Upper lobe of right lung (tissue), 1 donor: ENCODE data around the gene EXOC3L2. TPM values are rescaled to one million over a fixed set of nuclear protein-coding genes. Genes with fewer than 3 reads are reported as not detected.

ENCODE experiments used
- ATAC-seq: fragments of 200-7000 bp; cut with Tn5 transposase; one replicate; pipeline ENCODE4 v1.9.1; 2020; ENCODE audit warnings: mild to moderate bottlenecking, moderate library complexity
- DNase-seq: peaks from one replicate; pipeline ENCODE4 v3.0.0-alpha.2; 2020
- H3K27ac ChIP-seq: fragments of 200-600 bp; one replicate; pipeline ENCODE4 v1.8.0; 2022
- H3K27me3 ChIP-seq: fragments of 200-600 bp; one replicate; pipeline ENCODE4 v1.8.0; 2022; ENCODE audit warnings: mild to moderate bottlenecking
- H3K36me3 ChIP-seq: fragments of 200-600 bp; one replicate; pipeline ENCODE4 v1.8.0; 2022
- H3K4me1 ChIP-seq: fragments of 200-600 bp; one replicate; pipeline ENCODE4 v1.8.0; 2022
- H3K4me3 ChIP-seq: fragments of 200-600 bp; one replicate; pipeline ENCODE4 v1.8.0; 2022; ENCODE audit warnings: mild to moderate bottlenecking
- H3K9me3 ChIP-seq: fragments of 200-600 bp; one replicate; pipeline ENCODE4 v1.8.0; 2022
- CTCF ChIP-seq: fragments of 200-600 bp; IDR thresholded peaks from one replicate; pipeline ENCODE4 v1.8.0; 2022; ENCODE audit warnings: antibody characterized with exemption
- intact Hi-C: fragments of 100-400 bp; cut with DNase I; formaldehyde crosslinking; loops from one replicate; pipeline ENCODE4 v1.11.0; 2022
- total RNA-seq: library from RNA; stranded (reverse); fragmentation: NEBNext Ultra II Directional; extraction: Animal tissue kit (Norgen Biotek cat#: 25700); gene quantifications from one replicate; pipeline ENCODE4 v1.2.1, GENCODE V29; 2021
- donor health status: DM: no; HTN: yes; CAD: no; lungs with severe emphysema.

Gene EXOC3L2
- total RNA-seq, 1 donor from 2014 or later = 11.9 TPM

- Histone ChIP-seq H3K36me3 (no peaks in the 10 kb centered on the region), H3K27ac (no peak overlapping the region), H3K27me3 (no peaks in the 10 kb centered on the region), H3K4me1 (peaks cover 24% of the 10 kb centered on the region), H3K9me3 (no peaks in the 10 kb centered on the region), H3K4me3 (no peak overlapping the region)
- no peak for DNase-seq
- intact Hi-C loops = no loop called here
- no peak for ATAC-seq
- TF ChIP-seq CTCF = no peak
Measured at GRCh38 chr19:45255611-45256157, 10.5 kb upstream of the EXOC3L2 start.

- Histone ChIP-seq H3K27ac (no peak overlapping the region), H3K4me3 (no peak overlapping the region), H3K36me3 (no peaks in the 10 kb centered on the region), H3K4me1 (peaks cover 30% of the 10 kb centered on the region), H3K27me3 (no peaks in the 10 kb centered on the region), H3K9me3 (no peaks in the 10 kb centered on the region)
- TF ChIP-seq CTCF = peak; percentile 27
- ATAC-seq = no peak
- intact Hi-C loops = no loop called here
- DNase-seq = no peak
Measured at GRCh38 chr19:45254044-45254531, 8.9 kb upstream of the EXOC3L2 start.

GRCh38 chr19:45253396-45254027, 8.3 kb upstream of the EXOC3L2 start:
- Histone ChIP-seq H3K27ac (no peak overlapping the region), H3K4me3 (no peak overlapping the region), H3K27me3 (no peaks in the 10 kb centered on the region), H3K4me1 (peaks cover 30% of the 10 kb centered on the region), H3K36me3 (no peaks in the 10 kb centered on the region), H3K9me3 (no peaks in the 10 kb centered on the region)
- no peak for TF ChIP-seq CTCF
- intact Hi-C loops = no loop called here
- DNase-seq = no peak
- ATAC-seq = no peak

GRCh38 chr19:45251452-45252354, 6.5 kb upstream of the EXOC3L2 start:
- H3K36me3 ChIP-seq = no peaks in the 10 kb centered on the region
- peak overlapping the region; percentile 70 for H3K27ac ChIP-seq
- no peak for TF ChIP-seq CTCF
- intact Hi-C loops = no loop called here
- peaks cover 30% of the 10 kb centered on the region for H3K4me1 ChIP-seq
- H3K27me3 ChIP-seq = no peaks in the 10 kb centered on the region
- no peaks in the 10 kb centered on the region for H3K9me3 ChIP-seq
- H3K4me3 ChIP-seq = peak overlapping the region; percentile 84
- ATAC-seq = peak; percentile 22
- DNase-seq = no peak

- Histone ChIP-seq H3K36me3 (no peaks in the 10 kb centered on the region), H3K27ac (peak within 1 kb of the TSS; percentile 71), H3K9me3 (no peaks in the 10 kb centered on the region), H3K4me3 (peak within 1 kb of the TSS; percentile 84), H3K27me3 (no peaks in the 10 kb centered on the region), H3K4me1 (peaks cover 30% of the 10 kb centered on the region)
- DNase-seq (peak; percentile 78), ATAC-seq (peak; percentile 78)
- TF ChIP-seq CTCF = no peak
- intact Hi-C loops = no loop called here
Measured at GRCh38 chr19:45250832-45251451, 5.7 kb upstream of the EXOC3L2 start, which contains the start of gene MARK4. Gene MARK4 (plus strand): TSS chr19:45251271. CDS start chr19:45251589, 318 bp downstream.
